ENCODE data around the gene DOCK2. TPM values are rescaled to one million over a fixed set of nuclear protein-coding genes. Genes with fewer than 3 reads are reported as not detected.
"Not testable (repeated sequence)": the region's sequence is repeated elsewhere in the genome, so short reads cannot be mapped to it uniquely, and the experiment has no call there.

Gene DOCK2
- total RNA-seq, 1 donor from 2014 or later: 3.3 TPM

- FAIRE-seq (no peak), DNase-seq (ENCODE audit: low spot score in 2 of 2) (no peak)
Measured at GRCh38 chr5:170067574-170068170, 430.6 kb downstream of the DOCK2 start.

- FAIRE-seq (no peak), DNase-seq (ENCODE audit: low spot score in 2 of 2) (no peak)
Measured at GRCh38 chr5:170069512-170069911, 432.4 kb downstream of the DOCK2 start.

- DNase-seq (ENCODE audit: low spot score in 2 of 2) (peak in 1 of 2 donors; percentile 30), FAIRE-seq (no peak)
Measured at GRCh38 chr5:170070556-170071412, 433.7 kb downstream of the DOCK2 start.

GRCh38 chr5:170071748-170072147 lies 434.7 kb downstream of the DOCK2 start:
- DNase-seq (ENCODE audit: low spot score in 2 of 2) (no peak), FAIRE-seq (no peak)

GRCh38 chr5:170075696-170076095 lies 438.6 kb downstream of the DOCK2 start:
- DNase-seq (ENCODE audit: low spot score in 2 of 2) (no peak), FAIRE-seq (no peak)

- DNase-seq (ENCODE audit: low spot score in 2 of 2): no peak
- no peak for FAIRE-seq
Measured at GRCh38 chr5:170076211-170076610, 439.1 kb downstream of the DOCK2 start.

GRCh38 chr5:170076739-170077138 lies 439.7 kb downstream of the DOCK2 start:
- FAIRE-seq: no peak
- DNase-seq (ENCODE audit: low spot score in 2 of 2): no peak

- FAIRE-seq (no peak), DNase-seq (ENCODE audit: low spot score in 2 of 2) (no peak)
Measured at GRCh38 chr5:170077526-170077925, 440.5 kb downstream of the DOCK2 start.

GRCh38 chr5:170078458-170078857 lies 441.4 kb downstream of the DOCK2 start:
- no peak for FAIRE-seq

GRCh38 chr5:170078931-170079330 lies 441.9 kb downstream of the DOCK2 start:
- FAIRE-seq (no peak), DNase-seq (ENCODE audit: low spot score in 2 of 2) (no peak)

More at GRCh38 chr5:170078458-170078857, 441.4 kb downstream of the DOCK2 start:
- DNase-seq (ENCODE audit: low spot score in 2 of 2): no peak

- DNase-seq (ENCODE audit: low spot score in 2 of 2): no peak
Measured at GRCh38 chr5:170080217-170080616, 443.1 kb downstream of the DOCK2 start.

GRCh38 chr5:170080786-170081445 lies 443.8 kb downstream of the DOCK2 start:
- FAIRE-seq: no peak

More at GRCh38 chr5:170080217-170080616, 443.1 kb downstream of the DOCK2 start:
- FAIRE-seq: no peak

GRCh38 chr5:170081616-170082015 lies 444.5 kb downstream of the DOCK2 start:
- no peak for FAIRE-seq
- no peak for DNase-seq (ENCODE audit: low spot score in 2 of 2)

More at GRCh38 chr5:170080786-170081445, 443.8 kb downstream of the DOCK2 start:
- no peak for DNase-seq (ENCODE audit: low spot score in 2 of 2)

GRCh38 chr5:170082701-170083100 lies 445.6 kb downstream of the DOCK2 start:
- DNase-seq (ENCODE audit: low spot score in 2 of 2) (no peak), FAIRE-seq (no peak)

GRCh38 chr5:170087168-170087817 lies 450.2 kb downstream of the DOCK2 start:
- DNase-seq (ENCODE audit: low spot score in 2 of 2) (no peak), FAIRE-seq (no peak)

- no peak for DNase-seq (ENCODE audit: low spot score in 2 of 2)
- no peak for FAIRE-seq
Measured at GRCh38 chr5:170092455-170093101, 455.5 kb downstream of the DOCK2 start.

GRCh38 chr5:170094329-170094728 lies 457.3 kb downstream of the DOCK2 start:
- not testable (repeated sequence) for FAIRE-seq; DNase-seq (ENCODE audit: low spot score in 2 of 2)

- FAIRE-seq (no peak), DNase-seq (ENCODE audit: low spot score in 2 of 2) (no peak)
Measured at GRCh38 chr5:170095646-170096045, 458.6 kb downstream of the DOCK2 start.

- DNase-seq (ENCODE audit: low spot score in 2 of 2): no peak
- no peak for FAIRE-seq
Measured at GRCh38 chr5:170097934-170098333, 460.9 kb downstream of the DOCK2 start.
